Measurements from ENCODE around the gene CSTF2. TPM values are rescaled to one million over a fixed set of nuclear protein-coding genes. Genes with fewer than 3 reads are reported as not detected.
"Not testable (repeated sequence)": the region's sequence is repeated elsewhere in the genome, so short reads cannot be mapped to it uniquely, and the experiment has no call there.

Gene CSTF2
- total RNA-seq, 6 experiments from 2014 or later: 5.1 to 10.3 (median 5.5) TPM

DNA sequence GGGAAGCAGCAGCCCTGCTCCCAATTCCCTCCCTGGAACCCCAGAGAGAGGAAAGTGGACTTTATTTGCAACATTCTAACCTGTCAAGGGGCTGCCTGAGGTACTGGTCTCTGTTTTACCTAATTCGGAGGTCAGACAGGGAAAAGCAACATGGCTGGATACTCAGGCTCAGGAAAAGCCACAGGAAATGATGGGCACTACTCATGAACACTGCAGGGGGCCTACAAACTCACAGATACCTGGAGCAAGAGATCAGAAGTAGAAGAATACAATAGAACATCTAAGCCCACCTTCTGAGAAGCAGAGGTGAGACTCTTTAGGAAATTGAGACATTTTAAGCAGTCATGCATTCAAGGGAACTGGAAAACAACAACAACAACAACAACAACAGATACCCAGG, 15.4 kb upstream of the CSTF2 start:
- Histone ChIP-seq H3K36me3 (no peaks in the 10 kb centered on the region), H3K4me1 (no peaks in the 10 kb centered on the region), H3K27me3 (no peaks in the 10 kb centered on the region), H3K27ac (no peak overlapping the region), H3K9me3 (no peaks in the 10 kb centered on the region), H3K4me3 (no peak overlapping the region)
- intact Hi-C loops (cut with DNase I): no loop called here
- ATAC-seq (no peak), DNase-seq (no peak)
- TF ChIP-seq, protein P1, sequence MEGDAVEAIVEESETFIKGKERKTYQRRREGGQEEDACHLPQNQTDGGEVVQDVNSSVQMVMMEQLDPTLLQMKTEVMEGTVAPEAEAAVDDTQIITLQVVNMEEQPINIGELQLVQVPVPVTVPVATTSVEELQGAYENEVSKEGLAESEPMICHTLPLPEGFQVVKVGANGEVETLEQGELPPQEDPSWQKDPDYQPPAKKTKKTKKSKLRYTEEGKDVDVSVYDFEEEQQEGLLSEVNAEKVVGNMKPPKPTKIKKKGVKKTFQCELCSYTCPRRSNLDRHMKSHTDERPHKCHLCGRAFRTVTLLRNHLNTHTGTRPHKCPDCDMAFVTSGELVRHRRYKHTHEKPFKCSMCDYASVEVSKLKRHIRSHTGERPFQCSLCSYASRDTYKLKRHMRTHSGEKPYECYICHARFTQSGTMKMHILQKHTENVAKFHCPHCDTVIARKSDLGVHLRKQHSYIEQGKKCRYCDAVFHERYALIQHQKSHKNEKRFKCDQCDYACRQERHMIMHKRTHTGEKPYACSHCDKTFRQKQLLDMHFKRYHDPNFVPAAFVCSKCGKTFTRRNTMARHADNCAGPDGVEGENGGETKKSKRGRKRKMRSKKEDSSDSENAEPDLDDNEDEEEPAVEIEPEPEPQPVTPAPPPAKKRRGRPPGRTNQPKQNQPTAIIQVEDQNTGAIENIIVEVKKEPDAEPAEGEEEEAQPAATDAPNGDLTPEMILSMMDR (IDR thresholded peaks at IDR 0.05): no peak
- TF ChIP-seq POLR2A (IDR thresholded peaks at IDR 0.05): no peak
- 22% methylated on average over 1 of the region's 1 CpG for WGBS (ENCODE audit: insufficient coverage, low coverage, low lambda C conversion rate, missing lambda C conversion rate)

DNA sequence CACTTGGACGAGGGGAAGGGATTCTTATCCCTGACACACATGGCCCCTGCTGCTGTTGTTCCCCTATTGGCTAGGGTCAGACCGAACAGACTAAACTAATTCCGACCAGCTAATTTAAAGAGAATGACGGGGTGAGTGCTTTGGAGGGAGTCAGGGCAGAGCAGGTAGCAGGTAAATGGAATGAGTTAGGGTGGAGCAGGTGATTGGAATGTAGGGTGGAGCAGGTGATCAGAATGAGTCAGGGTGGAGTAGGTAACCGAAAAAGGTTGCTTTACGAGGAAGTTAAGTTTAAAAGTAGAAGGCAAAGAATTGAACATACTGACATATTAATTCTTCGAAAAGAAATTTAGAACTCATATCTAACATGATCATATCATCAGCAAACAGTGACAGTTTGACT, 11.9 kb upstream of the CSTF2 start:
- WGBS (ENCODE audit: insufficient coverage, low coverage, low lambda C conversion rate, missing lambda C conversion rate): 72% methylated on average over 7 of the region's 7 CpGs
- intact Hi-C loops (cut with DNase I); ATAC-seq; H3K4me1 ChIP-seq; H3K27me3 ChIP-seq; H3K4me3 ChIP-seq; H3K9me3 ChIP-seq; H3K36me3 ChIP-seq; H3K27ac ChIP-seq; DNase-seq: not testable (repeated sequence)

DNA sequence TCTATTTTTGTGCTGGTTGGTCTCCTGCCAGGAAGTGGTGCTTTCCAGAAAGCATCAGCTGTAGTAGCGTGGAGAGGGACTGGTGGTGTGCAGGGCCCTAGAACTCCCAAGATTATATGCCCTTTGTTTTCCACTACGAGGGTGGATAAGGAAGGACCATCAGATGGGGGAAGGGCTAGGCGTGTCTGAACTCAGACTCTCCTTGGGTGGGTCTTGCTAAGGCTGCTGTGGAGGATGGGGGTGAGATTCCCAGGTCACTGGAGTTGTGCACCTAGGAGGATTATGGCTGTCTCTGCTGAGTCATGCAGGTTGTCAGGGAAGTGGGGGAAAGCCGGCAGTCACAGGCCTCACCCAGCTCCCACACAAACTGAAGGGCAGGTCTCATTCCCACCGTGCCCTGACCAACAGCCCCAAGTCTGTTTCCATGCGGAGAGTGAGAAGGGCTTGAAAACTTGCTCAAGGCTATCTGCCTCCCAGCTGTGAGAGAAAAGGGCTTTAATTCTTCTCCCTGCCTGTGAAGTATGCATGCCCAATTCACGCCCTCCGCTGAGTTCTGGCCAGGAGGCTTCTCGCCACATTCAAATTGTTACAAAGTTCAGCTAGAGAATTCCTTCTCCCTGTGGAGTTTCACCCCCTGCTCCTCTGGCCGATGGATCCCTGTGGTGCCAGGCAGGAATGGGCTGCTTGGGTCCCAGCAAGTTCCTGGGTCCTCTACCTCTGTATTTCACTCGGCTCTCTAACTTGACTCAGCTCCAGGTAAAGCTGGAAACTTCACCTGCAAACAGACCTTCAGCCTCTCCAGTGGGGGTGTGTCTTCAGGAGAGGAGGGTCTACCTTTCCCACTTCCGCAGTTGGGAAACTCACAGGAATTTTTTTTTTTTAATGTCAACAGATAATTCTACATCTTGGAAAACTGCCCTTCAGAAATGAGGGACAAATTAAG, 7.7 kb upstream of the CSTF2 start:
- Histone ChIP-seq H3K4me1 (no peaks in the 10 kb centered on the region), H3K36me3 (no peaks in the 10 kb centered on the region), H3K27ac (no peak overlapping the region), H3K9me3 (no peaks in the 10 kb centered on the region), H3K27me3 (no peaks in the 10 kb centered on the region), H3K4me3 (no peak overlapping the region)
- no peak for DNase-seq
- no peak for ATAC-seq
- WGBS (ENCODE audit: insufficient coverage, low coverage, low lambda C conversion rate, missing lambda C conversion rate): 35% methylated on average over 4 of the region's 12 CpGs
- intact Hi-C loops (cut with DNase I): no loop called here
- no peak for TF ChIP-seq POLR2A (IDR thresholded peaks at IDR 0.05)
- TF ChIP-seq, protein P1 (IDR thresholded peaks at IDR 0.05): no peak

DNA sequence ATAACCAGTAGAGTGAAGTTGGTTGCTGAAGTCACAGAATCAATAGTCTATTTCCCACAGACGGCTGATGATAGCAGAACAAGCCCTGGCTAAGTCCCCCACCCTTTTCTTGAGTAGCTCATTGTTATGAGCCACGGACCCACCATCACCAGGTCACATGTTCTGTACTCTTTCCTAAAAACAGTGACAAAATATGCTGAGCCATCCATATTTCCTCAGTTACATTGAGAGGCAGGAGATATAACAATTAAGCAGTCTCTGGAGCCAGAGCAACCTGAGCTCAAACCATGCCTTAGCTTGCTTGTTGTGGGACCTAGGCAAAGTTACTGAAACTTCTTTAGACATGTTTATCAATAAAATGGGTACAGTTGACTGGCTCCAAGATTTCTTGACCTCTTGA, 2.9 kb upstream of the CSTF2 start:
- H3K9me3 ChIP-seq: no peaks in the 10 kb centered on the region
- H3K4me3 ChIP-seq: no peak overlapping the region
- 21% methylated on average over 2 of the region's 2 CpGs for WGBS (ENCODE audit: insufficient coverage, low coverage, low lambda C conversion rate, missing lambda C conversion rate)
- TF ChIP-seq POLR2A (IDR thresholded peaks at IDR 0.05): no peak
- TF ChIP-seq, protein P1 (IDR thresholded peaks at IDR 0.05): no peak
- no peaks in the 10 kb centered on the region for H3K27me3 ChIP-seq
- H3K4me1 ChIP-seq: no peaks in the 10 kb centered on the region
- DNase-seq: no peak
- H3K27ac ChIP-seq: no peak overlapping the region
- no peaks in the 10 kb centered on the region for H3K36me3 ChIP-seq
- intact Hi-C loops (cut with DNase I): no loop called here
- no peak for ATAC-seq

DNA sequence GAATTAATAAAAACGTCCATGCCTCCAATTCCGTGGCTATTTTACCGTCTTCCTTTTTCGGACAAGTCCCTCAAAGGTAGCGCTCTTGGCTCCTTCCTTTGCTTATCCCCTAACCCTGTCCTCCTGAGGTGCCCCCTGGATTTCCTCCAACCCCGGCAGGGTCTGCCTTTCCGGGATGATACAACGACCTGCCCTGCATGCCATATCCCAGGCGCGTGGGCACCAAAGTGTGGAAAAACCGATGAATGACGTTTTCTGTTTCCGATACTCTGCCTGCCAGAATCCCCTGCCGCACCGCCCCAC, 706 bp upstream of the CSTF2 start:
- TF ChIP-seq POLR2A (IDR thresholded peaks at IDR 0.05): no peak
- TF ChIP-seq, protein P1 (IDR thresholded peaks at IDR 0.05): no peak
- Histone ChIP-seq H3K4me1 (no peaks in the 10 kb centered on the region), H3K4me3 (peak overlapping the region; percentile 47 to 60 (median 58)), H3K36me3 (peaks cover 0 to 7% (median 0%) of the 10 kb centered on the region in 4 donors), H3K27me3 (no peaks in the 10 kb centered on the region), H3K27ac (no peak overlapping the region), H3K9me3 (no peaks in the 10 kb centered on the region)
- ATAC-seq (no peak), DNase-seq (peak in 2 of 3 donors; percentile 18 to 39)
- 32% methylated on average over 9 of the region's 15 CpGs for WGBS (ENCODE audit: insufficient coverage, low coverage, low lambda C conversion rate, missing lambda C conversion rate)
- intact Hi-C loops (cut with DNase I): no loop called here

Measured in right lobe of liver (tissue), 6 donors.